GM12874 (cell line): ENCODE results near the gene IFI44L.

Experiments used
- TF ChIP-seq, protein P1 (sequence below): IDR thresholded peaks from 2 replicates; pipeline ENCODE4 v1.5.1; 2011; ENCODE audit warnings: low read depth, mild to moderate bottlenecking, control low read depth, low read length, moderate library complexity; ENCODE audit not compliant: insufficient read depth

IFI44L gene

DNA sequence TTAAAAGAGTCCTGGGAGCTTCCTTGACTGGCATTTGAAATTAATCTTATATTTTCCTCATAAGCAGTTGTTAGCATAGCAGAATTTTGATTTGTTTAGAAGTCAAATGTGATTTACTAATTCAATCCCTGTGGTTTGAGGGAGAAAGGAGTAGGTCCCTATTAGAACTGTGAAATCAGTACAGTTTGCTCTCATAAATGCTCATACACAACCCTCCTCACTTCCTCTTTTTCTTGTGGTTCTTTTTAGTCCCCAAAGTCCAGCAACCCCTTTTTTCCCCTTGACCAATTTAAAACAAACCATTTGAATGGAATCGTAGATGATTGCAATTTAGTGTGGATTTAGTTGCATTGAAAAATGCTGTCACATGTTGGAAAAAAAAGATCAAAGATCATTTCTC, 20.2 kb downstream of the IFI44L start:
- TF ChIP-seq, protein P1, sequence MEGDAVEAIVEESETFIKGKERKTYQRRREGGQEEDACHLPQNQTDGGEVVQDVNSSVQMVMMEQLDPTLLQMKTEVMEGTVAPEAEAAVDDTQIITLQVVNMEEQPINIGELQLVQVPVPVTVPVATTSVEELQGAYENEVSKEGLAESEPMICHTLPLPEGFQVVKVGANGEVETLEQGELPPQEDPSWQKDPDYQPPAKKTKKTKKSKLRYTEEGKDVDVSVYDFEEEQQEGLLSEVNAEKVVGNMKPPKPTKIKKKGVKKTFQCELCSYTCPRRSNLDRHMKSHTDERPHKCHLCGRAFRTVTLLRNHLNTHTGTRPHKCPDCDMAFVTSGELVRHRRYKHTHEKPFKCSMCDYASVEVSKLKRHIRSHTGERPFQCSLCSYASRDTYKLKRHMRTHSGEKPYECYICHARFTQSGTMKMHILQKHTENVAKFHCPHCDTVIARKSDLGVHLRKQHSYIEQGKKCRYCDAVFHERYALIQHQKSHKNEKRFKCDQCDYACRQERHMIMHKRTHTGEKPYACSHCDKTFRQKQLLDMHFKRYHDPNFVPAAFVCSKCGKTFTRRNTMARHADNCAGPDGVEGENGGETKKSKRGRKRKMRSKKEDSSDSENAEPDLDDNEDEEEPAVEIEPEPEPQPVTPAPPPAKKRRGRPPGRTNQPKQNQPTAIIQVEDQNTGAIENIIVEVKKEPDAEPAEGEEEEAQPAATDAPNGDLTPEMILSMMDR = no peak

DNA sequence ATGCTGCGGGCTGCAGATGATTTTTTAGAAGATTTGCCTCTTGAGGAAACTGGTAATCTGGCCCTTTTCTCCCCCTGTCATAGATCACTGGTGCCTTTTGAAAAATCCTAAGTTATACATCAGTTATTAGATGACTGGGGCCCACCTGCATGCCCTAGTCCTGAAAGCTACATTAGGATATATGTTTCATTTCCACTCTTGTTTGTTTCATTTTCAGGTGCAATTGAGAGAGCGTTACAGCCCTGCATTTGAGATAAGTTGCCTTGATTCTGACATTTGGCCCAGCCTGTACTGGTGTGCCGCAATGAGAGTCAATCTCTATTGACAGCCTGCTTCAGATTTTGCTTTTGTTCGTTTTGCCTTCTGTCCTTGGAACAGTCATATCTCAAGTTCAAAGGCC, 21.3 kb downstream of the IFI44L start:
- TF ChIP-seq, protein P1 = no peak

DNA sequence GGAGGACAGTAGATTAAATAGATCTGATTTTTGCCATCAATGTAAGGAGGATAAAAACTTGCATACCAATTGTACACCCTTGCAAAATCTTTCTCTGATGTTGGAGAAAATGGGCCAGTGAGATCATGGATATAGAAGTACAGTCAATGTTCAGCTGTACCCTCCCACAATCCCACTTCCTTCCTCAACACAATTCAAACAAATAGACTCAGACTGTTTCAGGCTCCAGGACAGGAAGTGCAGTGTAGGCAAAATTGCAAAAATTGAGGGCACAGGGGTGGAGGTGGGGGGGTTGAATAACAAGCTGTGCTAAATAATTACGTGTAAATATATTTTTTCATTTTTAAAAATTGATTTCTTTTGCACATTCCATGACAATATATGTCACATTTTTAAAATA, 25.5 kb downstream of the IFI44L start:
- TF ChIP-seq, protein P1 = no peak

DNA sequence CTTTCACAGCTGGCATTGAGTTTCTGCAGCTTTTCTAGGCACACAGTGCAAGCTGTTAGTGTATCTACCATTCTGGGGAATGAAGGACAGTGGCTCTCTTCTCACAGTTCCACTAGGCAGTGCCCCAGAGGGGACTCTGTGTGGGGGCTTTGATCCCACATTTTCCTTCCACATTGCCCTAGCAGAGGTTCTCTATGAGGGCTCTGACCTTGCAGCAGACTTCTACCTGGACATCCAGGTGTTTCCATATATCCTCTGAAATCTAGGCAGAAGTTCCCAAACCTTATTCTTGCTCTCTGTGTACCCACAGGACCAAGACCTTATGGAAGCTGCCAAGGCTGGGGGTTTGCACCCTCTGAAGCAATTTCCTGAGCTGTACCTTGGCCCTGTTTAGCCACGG, 27.0 kb downstream of the IFI44L start:
- TF ChIP-seq, protein P1 = no peak

DNA sequence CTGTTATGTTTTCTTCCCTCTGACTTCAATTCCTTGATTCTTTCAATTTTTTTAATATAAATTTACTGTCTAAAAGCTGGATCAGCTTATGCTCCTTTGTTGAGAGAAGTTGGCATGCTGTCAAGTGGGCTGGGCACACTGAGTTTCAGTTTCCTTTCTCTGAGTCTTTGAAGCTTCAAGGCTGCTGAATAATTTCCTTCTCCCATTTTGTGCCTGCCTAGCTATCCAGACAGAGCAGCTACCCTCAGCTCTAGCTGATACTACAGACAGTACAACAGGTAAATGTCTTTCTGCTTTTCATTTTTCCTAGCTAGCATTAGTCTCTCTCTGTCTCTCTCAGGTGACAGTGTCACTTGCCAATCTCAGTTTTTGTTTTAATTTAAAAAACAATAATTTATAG, 29.4 kb downstream of the IFI44L start, which contains the start of gene IFI44:
IFI44 (plus strand) TSS at position 204 of the 400 bp plus-strand sequence. CDS start 365 bp downstream, outside the sequence.
- TF ChIP-seq, protein P1 = no peak

DNA sequence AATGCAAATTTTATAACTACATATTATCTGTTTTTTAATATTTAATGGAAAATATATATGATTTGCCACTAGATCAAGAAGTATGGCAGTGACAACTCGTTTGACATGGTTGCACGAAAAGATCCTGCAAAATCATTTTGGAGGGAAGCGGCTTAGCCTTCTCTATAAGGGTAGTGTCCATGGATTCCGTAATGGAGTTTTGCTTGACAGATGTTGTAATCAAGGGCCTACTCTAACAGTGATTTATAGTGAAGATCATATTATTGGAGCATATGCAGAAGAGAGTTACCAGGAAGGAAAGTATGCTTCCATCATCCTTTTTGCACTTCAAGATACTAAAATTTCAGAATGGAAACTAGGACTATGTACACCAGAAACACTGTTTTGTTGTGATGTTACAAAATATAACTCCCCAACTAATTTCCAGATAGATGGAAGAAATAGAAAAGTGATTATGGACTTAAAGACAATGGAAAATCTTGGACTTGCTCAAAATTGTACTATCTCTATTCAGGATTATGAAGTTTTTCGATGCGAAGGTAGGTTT, 29.9 kb downstream of the IFI44L start:
- TF ChIP-seq, protein P1 = no peak

DNA sequence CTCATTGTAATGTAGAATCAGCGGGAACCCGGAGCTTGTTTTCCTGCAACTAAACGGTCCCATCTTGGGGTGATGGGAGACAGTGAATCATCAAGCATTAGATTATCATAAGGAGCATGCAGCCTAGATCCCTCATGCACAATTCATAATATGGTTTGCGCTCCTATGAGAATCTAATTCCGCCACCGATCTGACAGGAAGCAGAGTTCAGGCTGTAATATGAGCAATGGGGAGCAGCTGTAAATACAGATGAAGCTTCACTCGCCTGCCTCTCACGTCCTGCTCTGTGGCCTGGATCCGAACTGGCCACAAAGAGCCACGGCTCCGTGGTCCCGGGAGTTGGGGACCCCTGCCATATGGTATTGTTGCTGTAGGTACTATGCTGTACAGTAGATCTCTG, 31.0 kb downstream of the IFI44L start:
- TF ChIP-seq, protein P1 = no peak
